Activated CD4-positive, CD25-positive, alpha-beta regulatory T cell treated with anti-CD3 and anti-CD28 coated beads, Interleukin-2, amount 50 U/mL, for 72 hours (primary cell): Measurements from ENCODE around the gene VPS37B.
A peak's percentile ranks its signal among the peaks of the same experiment; 100 is the strongest.
"Not testable (repeated sequence)": the region's sequence is repeated elsewhere in the genome, so short reads cannot be mapped to it uniquely, and the experiment has no call there.

ENCODE experiments used
- DNase-seq: peaks from one replicate; pipeline ENCODE4 v3.0.0; 2021

The VPS37B gene

DNA sequence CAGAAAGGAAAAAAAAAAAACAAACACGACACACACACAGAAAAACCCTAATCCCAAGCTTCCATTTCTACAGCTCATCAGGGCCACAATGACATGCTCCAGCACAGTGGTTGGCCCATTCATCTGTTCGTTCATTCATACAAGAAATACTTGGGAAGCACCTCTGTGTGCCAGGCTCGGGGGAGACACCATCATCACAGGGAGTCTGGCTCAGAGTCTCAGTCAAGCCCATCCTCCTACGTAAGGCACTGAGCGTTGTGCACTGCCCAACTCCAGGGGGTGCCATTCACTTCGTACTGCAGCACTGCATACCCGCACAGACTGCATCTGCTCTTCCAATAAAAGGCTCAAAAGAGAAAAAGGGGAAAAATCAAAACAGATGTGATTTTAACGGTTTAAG, 15.3 kb downstream of the VPS37B start:
- no peak for DNase-seq

DNA sequence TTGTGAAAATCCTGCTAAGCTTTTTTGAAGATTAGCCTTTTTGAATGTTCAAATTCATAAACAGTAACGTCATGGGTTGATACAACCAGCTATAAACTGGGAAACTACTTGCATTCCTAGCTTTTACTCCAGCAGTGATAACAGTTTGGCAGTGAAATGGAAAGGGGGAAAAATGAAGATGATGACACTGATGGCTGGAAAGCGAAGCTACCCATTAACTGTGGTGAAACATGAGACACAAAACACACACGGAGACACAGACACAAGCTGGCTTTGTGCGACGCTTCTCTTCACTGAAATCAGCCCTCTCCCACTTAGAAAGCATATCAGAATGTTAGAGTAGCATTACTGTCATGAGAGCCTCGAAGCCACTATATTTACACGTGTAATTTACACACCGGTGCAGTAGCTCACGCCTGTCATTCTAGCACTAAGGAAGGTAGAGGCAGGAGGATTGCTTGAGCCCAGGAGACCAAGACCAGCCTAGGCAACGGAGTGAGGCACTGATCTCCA, 15.7 kb downstream of the VPS37B start:
- no peak for DNase-seq

DNA sequence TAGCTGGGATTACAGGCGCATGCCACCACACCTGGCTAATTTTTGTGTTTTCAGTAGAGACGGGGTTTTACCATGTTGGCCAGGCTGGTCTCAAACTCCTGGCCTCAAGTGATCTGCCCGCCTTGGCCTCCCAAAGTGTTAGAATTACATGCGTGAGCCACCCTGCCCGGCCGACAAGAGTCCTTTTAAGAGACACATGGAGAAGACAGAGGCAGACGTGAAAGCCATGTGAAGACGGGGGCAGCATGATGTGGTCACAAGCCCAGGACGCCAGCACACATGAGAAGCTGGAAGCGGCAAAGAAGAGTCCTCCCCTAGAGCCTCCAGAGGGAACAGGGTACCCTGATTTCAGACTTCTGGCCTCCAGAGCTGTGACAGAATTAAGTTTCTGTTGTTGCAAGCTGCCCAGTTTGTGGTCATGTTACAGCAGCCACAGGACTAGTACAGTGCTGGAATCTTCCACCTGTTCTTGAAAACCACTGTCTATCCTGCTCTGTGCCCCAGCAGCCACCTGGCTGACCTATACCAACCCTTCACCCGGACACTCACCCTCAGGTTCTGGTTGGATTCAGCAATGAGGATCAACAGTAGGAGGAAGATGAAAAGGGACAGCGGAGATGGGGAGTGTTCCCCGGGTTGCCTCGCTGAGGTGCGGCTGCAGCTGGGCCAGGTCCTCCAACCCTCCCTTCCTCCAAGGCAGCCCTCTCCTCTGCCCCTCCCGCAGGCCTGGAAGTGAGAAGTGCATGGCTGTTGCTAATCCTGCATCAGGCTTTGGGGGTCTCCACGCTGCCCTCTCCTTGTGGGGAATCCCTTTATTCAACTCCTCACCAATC, 16.9 kb downstream of the VPS37B start:
- DNase-seq, result peak; percentile 19

DNA sequence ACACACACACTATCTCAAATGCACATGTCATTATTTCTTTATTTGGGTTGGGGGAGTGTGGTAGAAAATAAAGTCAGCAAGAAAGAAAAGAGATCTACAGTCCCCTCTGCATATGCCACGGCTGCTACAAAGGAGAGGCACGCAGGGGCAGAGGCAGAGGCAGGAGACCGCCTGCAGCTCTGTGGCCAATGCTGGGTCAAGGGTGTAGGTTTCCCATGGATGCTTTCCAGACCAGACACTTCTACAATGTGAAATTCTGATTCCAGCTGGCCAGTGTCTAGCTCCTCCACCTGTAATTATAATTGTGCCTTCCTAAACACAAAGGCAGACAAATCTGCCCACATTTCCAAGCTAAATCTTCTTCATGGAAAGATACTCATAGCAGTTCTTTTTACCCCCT, 19.2 kb downstream of the VPS37B start:
- DNase-seq, result no peak

DNA sequence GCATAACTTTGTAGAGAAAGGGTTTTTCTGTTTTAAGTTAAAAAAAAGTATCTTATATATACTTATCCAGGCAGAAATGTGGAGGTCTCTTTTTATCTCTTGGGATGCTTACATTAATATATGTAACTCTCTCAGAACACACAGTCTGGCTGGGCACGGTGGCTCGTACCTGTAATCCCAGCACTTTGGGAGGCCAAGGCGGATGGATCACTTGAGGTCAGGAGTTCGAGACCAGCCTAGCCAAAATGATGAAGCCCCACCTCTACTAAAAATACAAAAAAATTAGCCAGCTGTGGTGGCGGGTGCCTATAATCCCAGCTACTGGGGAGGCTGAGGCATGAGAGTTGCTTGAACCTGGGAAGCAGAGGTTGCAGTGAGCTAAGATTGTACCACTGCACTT, 19.6 kb downstream of the VPS37B start:
- DNase-seq, result not testable (repeated sequence)

DNA sequence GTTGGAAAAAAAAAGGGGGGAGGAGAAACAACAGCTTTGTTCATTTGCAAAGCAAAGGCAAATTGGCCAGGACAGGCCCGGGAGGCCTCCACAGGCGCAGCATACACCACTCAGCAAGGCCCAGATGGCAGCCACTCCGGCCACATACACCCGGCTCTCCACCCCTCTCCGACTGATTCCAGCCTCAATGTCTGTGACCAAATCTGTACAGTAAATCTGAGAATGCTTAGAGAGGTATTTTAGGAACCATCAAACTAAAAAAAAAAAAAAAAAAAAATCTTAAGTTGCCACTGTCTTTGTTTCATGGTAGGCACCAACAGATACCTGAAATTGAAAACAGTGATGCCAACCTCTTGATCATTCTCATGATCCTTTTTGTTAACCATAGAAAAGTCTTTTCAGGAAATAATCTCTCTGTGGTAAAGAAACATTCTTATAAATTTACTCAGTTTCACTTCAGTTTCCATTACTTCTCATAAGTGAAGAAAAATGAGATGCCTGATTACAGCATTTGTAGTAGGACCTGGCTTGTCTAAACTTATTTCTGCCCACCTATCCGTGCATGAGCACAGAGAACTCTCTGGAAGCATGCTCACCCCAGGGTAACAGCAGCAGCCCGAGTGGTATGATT, 20.2 kb downstream of the VPS37B start:
- no peak for DNase-seq

DNA sequence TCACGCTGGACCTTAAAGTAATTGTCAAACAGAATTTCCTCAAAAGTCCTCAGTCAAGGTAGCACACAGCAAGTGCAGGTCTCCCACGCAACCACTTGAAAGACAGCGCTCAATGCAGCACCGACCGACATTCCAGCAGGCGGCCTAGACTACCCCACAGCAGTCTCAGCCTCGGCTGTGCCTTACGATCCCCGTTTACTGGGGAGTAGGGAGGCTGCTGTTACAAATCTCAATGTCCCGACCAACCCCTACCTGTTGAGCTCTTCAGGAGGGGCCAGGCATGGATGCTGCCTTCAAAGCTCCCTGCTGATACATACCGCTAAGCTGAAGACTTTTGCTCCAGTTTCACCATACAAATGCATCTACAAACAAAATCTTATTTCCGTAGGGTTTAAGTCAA, 21.8 kb downstream of the VPS37B start:
- DNase-seq, result no peak

DNA sequence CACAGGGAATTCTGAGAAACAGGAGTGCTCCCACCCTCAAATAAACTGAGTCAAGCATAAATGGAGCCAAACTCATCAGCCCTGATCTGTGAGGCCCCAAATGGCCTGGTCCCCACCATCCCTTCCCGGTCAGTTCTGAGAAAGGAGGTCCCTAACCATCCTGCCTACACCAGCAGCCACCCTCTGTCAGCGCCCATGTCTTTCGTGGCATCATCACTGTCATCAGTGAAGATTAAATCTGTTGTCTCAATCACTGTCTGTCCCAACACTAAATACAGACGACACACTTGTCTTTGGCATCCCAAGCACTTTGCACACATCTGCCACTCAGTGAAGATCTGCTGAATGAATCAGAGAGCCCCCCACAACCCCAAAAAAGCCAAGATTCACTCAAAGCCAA, 22.4 kb downstream of the VPS37B start:
- no peak for DNase-seq

DNA sequence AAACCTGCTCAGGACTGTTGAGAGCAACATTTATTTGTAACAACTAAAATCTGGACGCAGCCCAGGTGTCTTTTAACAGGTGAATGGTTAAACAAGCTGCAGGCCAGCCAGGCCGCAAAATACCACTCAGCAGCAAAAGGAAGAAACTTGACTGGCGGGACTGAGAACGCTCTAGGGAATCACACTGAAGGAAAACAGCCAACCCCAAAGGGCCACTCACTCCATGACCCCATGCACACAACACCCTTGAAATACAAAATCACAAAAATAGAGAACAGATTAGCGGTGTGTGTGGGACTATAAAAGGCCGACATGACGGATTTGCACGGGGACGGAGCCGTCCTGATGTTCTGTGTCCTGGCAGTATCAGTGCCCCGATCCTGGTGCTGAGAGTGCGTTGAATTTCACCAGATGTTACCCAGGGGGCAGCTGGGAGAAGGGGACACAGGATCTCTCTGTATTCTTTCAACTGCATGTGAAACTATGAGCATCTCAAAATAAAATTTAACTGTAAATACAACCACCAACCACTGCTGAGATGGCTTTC, 23.0 kb downstream of the VPS37B start:
- no peak for DNase-seq

DNA sequence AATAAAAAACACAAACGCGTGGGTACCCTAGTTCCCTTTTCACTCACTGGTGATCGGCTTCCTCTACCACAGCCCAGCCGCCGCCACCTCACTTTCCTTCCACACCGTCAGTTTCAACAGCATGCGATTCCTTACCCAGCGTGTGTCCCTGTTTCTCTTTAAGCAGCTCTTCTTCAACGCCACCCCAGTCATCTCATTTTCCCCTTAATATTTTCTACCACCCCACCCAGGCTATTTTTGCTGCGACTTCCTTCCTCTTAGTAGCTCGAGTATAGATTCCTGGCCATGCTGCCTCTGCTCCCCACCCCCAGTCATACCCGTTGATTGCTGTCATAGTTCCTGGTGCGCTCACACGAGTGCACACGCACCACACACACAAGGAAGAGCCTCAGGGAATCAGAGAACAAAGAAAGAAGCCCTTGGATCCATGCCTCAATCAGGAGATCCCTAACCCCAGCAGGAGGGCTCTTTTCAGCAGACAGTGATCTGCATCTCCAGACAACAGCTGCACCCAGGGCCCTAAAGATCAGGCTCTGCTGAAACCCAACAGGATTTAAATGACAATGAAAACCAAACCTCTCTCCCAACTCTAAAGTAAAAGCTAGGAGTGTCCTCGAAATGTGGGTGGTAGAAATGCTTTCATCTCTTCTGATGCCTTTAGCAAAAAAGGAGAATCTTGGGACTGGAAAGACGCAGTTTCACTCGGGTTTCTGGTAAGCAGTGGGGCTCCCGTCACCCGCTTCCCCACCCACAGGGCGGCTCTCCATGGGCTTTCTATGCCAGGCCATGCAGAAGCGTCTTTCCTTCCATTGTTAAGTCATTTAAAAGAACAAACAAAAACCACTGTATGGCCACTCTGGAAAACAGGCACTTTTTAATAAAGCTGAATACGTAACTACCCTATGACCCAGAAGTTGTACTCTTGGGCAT, 23.8 kb downstream of the VPS37B start:
- no peak for DNase-seq

DNA sequence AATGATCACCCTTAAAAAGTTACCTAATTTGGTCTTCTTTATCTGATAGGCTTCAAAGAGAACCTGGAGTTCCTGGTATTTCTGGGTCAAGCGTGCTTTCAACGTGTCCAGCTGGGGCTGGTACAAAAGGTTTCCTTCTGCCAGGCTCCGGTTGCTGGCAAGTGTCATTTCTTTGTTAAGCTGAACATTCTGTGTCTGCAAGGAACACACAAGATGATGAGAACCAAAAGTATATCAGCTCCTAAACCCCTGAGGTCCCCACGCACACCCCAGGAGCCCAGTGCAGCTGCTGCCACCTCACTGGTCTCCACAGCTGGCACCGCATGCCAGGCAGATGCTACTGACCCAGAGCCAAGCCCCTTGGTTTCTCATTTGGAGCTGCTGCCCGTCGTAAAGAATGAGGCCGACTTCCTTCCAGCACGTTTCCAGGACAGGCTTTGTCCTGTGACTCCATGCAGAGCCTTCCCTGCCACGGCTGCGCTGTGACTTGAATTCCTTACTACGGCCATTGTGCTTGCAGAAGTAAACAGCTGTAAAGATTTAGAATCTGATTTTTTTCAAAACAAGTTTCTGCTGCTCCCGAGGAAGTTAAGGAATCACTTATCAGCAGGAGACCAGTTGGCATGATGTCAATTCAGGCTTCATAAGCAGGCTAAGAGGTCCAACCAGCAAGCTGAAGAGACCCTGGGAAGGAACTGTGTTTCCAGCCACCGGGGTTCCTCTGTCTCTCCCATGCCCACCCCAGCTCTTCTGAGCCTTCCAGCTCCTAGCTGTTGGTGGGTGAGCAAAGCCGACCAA, 24.9 kb downstream of the VPS37B start:
- no peak for DNase-seq

DNA sequence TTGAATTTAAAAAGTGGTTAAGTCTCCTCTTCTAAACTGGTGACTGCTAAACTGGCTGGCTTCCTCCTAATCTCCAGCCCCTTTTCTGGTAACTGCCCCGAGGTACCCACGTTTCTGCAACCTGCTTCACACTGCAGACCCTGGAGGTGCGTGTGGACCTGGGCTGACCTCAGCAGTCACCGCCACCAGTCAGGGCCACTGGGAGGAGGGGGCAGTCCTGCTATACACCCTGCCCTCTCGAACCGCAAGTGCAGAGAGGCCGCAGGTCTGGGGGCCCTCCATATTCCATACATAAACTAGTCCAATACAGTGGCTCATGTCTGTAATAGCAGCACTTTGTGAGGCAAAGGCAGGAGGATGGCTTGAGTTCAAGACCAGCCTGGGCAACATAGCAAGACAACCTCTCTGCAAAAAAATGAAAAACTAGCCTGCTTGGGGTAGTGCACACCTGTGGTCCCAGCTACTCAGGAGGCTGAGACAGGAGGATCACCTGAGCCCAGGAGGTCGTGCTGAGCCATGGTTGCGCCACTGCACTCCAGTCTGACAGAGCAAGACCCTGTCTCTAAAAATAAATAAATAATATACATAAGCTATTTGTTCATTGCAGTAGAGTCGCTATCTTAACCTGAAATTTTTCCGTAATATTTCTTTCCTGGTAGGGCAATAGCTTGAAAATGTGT, 25.6 kb downstream of the VPS37B start:
- no peak for DNase-seq

DNA sequence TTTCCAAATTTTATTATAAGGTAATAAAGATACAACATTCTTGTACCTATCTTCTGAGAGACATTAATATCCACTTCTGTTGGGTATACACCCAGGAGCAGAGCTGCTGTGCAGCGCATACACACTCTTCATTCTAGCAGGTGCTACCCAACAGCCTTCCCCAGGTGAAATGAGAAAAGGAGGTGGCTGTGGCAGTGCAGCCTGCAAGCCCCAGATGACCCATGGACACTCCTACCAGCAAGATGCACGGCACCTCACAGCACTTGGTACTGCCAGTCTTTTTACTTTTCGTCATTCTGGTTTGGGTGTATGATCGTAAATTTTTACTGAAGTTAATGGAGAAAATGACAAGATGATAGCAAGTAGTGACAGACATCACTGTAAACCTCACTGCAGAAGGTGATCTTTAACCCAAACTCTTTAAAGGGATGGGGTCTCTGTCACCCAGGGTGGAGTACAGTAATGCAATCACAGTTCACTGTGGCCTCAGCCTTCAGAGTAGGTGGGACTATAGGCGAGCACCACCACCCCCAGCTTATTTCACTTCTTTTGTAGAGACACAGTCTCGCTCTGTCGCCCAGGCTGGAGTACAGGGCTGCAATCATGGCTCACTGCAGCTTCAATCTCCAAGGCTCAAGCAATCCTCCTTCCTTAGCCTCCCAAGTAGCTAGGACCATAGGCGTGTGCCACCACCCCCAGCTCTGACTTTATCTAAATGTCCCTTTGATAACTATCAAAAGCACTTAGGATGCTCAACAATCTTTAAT, 26.5 kb downstream of the VPS37B start:
- no peak for DNase-seq

DNA sequence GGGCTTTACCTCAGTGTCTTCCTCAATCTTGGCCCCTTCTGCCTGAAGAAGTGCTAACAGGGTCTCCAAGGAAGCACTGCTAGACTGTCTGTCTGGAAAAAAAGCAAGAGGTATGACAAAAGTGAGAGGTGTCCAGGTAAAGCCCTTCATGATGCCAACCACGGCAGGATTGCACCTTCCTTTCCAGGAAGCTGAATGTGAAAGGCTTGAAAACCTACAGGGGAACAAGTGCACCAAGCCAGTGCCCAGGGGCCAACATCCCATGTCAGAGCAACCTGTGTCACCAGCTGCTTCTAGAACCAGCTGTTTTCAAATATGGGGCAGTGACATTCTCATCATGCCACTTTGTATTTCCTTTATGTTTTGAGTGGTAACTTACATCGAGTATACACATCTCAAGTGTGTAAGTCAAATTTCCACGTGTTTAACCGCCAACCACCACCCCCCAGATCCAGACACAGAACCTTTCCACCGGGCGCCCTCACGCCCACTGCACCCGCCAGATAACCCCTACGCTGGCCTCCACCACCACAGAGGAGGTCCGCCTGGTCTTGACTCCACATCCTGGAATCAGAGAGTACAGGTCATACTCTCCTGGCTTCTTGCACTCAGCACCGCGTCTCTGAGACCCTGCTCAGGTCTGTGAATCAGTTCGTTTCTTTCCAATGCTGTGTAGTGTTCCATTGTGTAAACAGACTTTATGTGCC, 27.3 kb downstream of the VPS37B start:
- DNase-seq, result no peak

DNA sequence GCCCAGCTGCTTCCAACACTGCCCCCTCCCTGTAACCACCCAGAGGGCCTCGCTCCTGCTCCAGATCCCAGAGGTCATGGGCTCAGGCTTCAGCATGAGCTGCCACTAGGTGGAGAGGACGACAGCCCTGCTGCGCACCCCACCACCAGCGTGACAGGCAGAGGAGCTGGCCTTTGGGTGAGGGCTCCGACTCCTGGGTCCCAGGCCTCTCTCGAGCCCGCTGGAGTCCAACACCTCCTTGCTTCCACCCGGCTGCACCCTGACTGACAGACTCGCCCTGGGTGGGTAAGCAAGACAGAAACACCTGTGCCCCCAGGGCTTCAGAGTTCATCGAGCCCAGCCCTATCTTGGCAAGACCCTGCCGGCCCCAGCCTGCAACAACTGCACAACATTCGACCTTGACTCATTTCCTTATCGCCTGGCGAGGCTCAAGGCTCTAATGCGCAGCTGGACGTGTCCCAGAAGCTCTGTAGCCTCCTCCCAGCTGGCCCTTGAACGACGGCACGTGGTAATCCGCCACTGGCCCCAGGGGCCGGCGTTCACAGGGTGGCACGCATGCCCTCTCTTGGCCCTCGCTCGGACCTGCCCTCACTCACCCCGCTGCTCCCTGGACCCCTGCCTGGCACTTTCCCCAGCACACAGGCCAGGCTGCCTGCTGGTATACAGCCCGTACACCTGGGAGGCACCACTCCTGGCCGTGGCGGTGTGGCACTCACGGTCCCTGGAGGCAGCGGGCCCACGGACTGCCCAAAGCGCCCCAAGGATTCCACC, 28.0 kb downstream of the VPS37B start:
- DNase-seq, result no peak

DNA sequence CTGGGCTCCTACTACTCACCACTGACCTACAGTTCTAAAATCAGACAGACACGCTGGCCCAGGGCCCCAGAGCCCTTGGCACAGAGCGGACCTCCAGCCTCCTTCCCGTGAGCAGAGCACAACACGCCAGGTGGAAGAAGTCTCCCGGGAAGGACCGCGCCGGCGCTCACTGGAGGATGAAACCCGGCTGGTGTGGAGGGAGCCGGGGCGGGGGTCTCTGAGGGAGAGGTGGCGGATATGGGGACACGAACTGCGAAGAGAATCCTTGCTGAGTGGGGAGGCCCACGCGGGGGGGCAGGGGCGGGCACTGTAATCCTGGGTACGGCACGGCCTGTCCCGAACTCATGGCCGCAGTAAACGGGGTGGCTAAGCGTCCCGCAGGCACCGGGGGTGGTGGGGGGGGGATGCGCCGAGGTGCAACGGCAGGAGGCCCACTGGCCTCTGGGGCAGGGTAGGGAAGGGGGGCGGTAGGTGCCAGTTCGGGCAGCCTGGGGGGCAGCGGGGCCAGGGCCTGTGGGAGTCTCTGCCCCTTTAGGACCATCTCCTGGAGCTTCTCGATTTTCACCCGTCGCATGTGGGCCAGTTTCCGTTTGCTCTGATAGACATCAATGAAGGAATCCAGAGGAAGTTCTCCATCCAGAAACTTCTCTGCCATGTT, 28.8 kb downstream of the VPS37B start:
- DNase-seq, result no peak

DNA sequence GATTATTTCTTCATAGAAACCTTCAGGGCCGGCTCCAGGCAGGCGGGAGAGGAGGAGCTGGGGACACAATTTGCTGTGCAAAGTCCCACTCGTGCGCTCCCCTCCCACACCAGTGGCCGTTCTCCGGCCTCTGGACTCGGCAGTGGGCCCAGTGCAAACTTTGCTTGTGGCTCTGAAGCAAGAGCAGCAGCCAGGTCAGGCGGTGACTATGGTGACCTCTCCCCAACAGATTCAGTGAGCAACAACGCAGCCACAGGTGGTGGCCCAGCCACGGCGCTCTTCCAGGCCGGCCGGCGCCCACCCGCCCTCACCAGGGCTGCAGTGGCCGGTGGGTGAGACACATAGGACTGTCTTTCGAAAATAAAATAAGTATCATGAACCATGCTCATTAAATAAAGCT, 29.5 kb downstream of the VPS37B start:
- DNase-seq, result no peak
